Measurements from ENCODE around the gene FOXJ1.

FOXJ1 gene

DNA sequence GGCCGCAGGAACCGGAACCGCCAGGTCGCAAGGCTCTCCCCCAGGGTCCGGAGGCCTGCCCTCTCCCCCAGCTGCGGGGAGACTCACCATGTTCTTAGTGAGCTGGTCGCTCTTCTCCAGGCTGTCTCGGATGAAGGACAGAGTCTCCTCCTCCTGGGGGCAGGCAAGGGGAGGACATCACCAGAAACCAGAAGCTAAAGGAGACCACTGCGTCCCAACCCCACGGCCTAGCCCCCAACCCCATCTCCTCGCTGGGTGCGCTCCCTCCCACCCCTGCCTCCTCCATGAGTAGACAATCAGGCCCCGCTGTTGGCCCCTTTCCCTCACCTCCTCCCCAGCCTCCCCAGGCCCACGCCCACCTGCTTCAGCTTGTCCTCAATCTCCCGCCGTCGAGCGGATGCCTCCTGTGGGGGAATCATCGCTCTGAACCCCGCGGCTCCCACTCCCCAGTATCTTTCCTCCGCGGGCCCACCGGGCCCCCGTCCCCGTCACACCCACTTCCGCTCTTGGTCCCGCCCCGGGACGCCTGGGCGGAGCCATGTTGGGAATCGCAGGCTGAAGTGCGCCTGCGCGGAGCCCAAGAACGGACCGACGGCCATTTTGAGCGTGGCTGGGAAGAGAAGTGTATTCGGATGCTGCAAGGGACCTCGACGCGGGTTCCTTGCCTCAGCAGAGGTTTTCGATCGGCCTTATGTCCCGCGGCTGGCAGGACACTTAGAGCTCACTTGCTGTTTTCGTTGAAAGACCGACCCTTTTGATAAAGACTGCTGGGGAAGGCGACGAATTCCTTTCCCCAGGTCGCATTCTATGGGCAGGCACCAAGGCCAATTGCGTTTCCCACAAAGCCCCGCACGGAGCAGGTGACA lies 37.5 kb downstream of the FOXJ1 start, which contains the start of gene EXOC7:
EXOC7 (minus strand) TSS at position 514 of the 866 bp plus-strand sequence; CDS start at position 419, 95 bp downstream.
- TF ChIP-seq, protein P1, sequence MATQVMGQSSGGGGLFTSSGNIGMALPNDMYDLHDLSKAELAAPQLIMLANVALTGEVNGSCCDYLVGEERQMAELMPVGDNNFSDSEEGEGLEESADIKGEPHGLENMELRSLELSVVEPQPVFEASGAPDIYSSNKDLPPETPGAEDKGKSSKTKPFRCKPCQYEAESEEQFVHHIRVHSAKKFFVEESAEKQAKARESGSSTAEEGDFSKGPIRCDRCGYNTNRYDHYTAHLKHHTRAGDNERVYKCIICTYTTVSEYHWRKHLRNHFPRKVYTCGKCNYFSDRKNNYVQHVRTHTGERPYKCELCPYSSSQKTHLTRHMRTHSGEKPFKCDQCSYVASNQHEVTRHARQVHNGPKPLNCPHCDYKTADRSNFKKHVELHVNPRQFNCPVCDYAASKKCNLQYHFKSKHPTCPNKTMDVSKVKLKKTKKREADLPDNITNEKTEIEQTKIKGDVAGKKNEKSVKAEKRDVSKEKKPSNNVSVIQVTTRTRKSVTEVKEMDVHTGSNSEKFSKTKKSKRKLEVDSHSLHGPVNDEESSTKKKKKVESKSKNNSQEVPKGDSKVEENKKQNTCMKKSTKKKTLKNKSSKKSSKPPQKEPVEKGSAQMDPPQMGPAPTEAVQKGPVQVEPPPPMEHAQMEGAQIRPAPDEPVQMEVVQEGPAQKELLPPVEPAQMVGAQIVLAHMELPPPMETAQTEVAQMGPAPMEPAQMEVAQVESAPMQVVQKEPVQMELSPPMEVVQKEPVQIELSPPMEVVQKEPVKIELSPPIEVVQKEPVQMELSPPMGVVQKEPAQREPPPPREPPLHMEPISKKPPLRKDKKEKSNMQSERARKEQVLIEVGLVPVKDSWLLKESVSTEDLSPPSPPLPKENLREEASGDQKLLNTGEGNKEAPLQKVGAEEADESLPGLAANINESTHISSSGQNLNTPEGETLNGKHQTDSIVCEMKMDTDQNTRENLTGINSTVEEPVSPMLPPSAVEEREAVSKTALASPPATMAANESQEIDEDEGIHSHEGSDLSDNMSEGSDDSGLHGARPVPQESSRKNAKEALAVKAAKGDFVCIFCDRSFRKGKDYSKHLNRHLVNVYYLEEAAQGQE (IDR thresholded peaks at IDR 0.05; ENCODE audit: insufficient read depth in 1 of 2, low read depth in 2 of 2, low read length in 2 of 2), result peak; percentile 4 to 33; a peak in 1 of 4 replicates
- TF ChIP-seq TAF1 (IDR thresholded peaks at IDR 0.05; ENCODE audit: borderline replicate concordance, insufficient read depth, low read length), result peak; percentile 86
- no peak for TF ChIP-seq FOXP2 (optimal IDR thresholded peaks at IDR 0.05; ENCODE audit: borderline replicate concordance, extremely low read depth, extremely low read length, insufficient read depth)
- peak; percentile 89 for TF ChIP-seq POLR2AphosphoS5 (IDR thresholded peaks at IDR 0.05; ENCODE audit: low read depth, low read length)
- peak; percentile 67; the same call in 1 of the 2 replicates for TF ChIP-seq SIN3A (IDR thresholded peaks at IDR 0.05; ENCODE audit: borderline replicate concordance, insufficient read depth, low read length)

GRCh38 chr17:76102944-76103273 lies 38.1 kb downstream of the FOXJ1 start:
- TF ChIP-seq POLR2AphosphoS5 (IDR thresholded peaks at IDR 0.05; ENCODE audit: low read depth, low read length) (no peak), TAF1 (IDR thresholded peaks at IDR 0.05; ENCODE audit: borderline replicate concordance, insufficient read depth, low read length) (no peak), FOXP2 (optimal IDR thresholded peaks at IDR 0.05; ENCODE audit: borderline replicate concordance, extremely low read depth, extremely low read length, insufficient read depth) (no peak), SIN3A (IDR thresholded peaks at IDR 0.05; ENCODE audit: borderline replicate concordance, insufficient read depth, low read length) (no peak)
- TF ChIP-seq, protein P1 (IDR thresholded peaks at IDR 0.05; ENCODE audit: insufficient read depth in 1 of 2, low read depth in 2 of 2, low read length in 2 of 2), result no peak

DNA sequence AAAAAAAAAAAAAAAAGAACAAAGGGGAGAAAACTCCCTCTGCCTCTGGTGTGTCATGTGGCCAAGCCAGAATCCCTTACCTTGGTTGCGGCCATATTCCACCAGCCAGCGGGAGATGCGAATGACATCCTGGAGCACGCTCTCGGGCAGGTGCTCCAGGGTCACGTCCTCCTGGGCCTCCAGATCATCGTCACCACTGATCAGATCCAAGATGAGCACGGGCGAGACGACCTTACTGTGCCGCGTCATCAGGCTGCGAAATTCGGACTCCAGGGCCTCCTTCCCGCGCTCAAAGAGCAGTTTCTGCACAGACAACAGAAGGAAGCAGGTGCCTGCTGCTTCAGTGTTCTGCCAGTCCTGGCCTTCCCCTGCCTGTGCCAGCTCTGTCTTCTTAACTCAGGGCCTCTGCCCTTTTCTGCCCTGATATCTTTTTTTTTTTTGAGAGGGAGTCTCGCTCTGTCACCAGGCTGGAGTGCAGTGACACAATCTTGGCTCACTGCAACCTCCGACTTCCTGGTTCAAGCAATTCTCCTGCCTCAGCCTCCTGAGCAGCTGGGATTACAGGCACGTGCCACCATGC lies 43.2 kb downstream of the FOXJ1 start:
- TF ChIP-seq FOXP2 (optimal IDR thresholded peaks at IDR 0.05; ENCODE audit: borderline replicate concordance, extremely low read depth, extremely low read length, insufficient read depth) (no peak), SIN3A (IDR thresholded peaks at IDR 0.05; ENCODE audit: borderline replicate concordance, insufficient read depth, low read length) (no peak), TAF1 (IDR thresholded peaks at IDR 0.05; ENCODE audit: borderline replicate concordance, insufficient read depth, low read length) (no peak)

- no peak for TF ChIP-seq SIN3A (IDR thresholded peaks at IDR 0.05; ENCODE audit: borderline replicate concordance, insufficient read depth, low read length)
- TF ChIP-seq POLR2AphosphoS5 (IDR thresholded peaks at IDR 0.05; ENCODE audit: low read depth, low read length), result no peak
- TF ChIP-seq FOXP2 (optimal IDR thresholded peaks at IDR 0.05; ENCODE audit: borderline replicate concordance, extremely low read depth, extremely low read length, insufficient read depth), result no peak
- TF ChIP-seq, protein P1 (IDR thresholded peaks at IDR 0.05; ENCODE audit: insufficient read depth in 1 of 2, low read depth in 2 of 2, low read length in 2 of 2), result no peak
Measured at GRCh38 chr17:76095943-76096342, 45.1 kb downstream of the FOXJ1 start.

- TF ChIP-seq SIN3A (IDR thresholded peaks at IDR 0.05; ENCODE audit: borderline replicate concordance, insufficient read depth, low read length), result no peak
- TF ChIP-seq, protein P1 (IDR thresholded peaks at IDR 0.05; ENCODE audit: insufficient read depth in 1 of 2, low read depth in 2 of 2, low read length in 2 of 2), result no peak
- no peak for TF ChIP-seq FOXP2 (optimal IDR thresholded peaks at IDR 0.05; ENCODE audit: borderline replicate concordance, extremely low read depth, extremely low read length, insufficient read depth)
- TF ChIP-seq POLR2AphosphoS5 (IDR thresholded peaks at IDR 0.05; ENCODE audit: low read depth, low read length), result no peak
- TF ChIP-seq TAF1 (IDR thresholded peaks at IDR 0.05; ENCODE audit: borderline replicate concordance, insufficient read depth, low read length), result no peak
Measured at GRCh38 chr17:76094046-76094445, 47.0 kb downstream of the FOXJ1 start.

Data from PFSK-1 (cell line).